Measurements from ENCODE around the gene ATF1.

GRCh38 chr12:50772877-50773276 lies 9.0 kb downstream of the ATF1 start:
- no peak for TF ChIP-seq POLR2AphosphoS5 (IDR thresholded peaks at IDR 0.05; ENCODE audit: insufficient read depth in 1 of 2, low read depth in 1 of 2)
- no peak for TF ChIP-seq POLR2A (IDR thresholded peaks at IDR 0.05)
